Activated CD8-positive, alpha-beta T cell treated with anti-CD3 and anti-CD28 coated beads, Interleukin-2, amount 10 ng/mL, durations not matched to agents 7 days and 5 days (primary cell): ENCODE data around the gene SYNE1. TPM values are rescaled to one million over a fixed set of nuclear protein-coding genes. Genes with fewer than 3 reads are reported as not detected.
"Not testable (repeated sequence)": the region's sequence is repeated elsewhere in the genome, so short reads cannot be mapped to it uniquely, and the experiment has no call there.

Experiments used
- ATAC-seq: fragments of 150-1000 bp; cut with Tn5 transposase; one replicate; pipeline ENCODE4 v1.10.0; 2021; ENCODE audit warnings: moderate library complexity
- CTCF ChIA-PET: fragments of 350-600 bp; sonication (Branson Sonifier 250); formaldehyde crosslinking; loops from one replicate; lab custom pipeline; 2021; ENCODE audit warnings: antibody characterized with exemption; lab: Charles Lee
- POLR2A ChIA-PET: fragments of 350-600 bp; sonication (Branson Sonifier 250); formaldehyde crosslinking; loops from one replicate; lab custom pipeline; 2021; ENCODE audit warnings: antibody characterized with exemption; lab: Charles Lee
- DNase-seq: peaks from one replicate; pipeline ENCODE4 v3.0.0-alpha.2; 2020
- H3K27ac Mint-ChIP-seq: one replicate; pipeline ENCODE4 v1.8.0; 2021; ENCODE audit warnings: mild to moderate bottlenecking, mixed read lengths
- H3K27me3 Mint-ChIP-seq: one replicate; pipeline ENCODE4 v1.8.0; 2021; ENCODE audit warnings: low read depth, mixed read lengths
- H3K36me3 Mint-ChIP-seq: one replicate; pipeline ENCODE4 v1.8.0; 2021; ENCODE audit warnings: low read depth, mixed read lengths
- H3K4me1 Mint-ChIP-seq: one replicate; pipeline ENCODE4 v1.8.0; 2021; ENCODE audit warnings: low read depth, mixed read lengths
- H3K4me3 Mint-ChIP-seq: one replicate; pipeline ENCODE4 v1.8.0; 2021; ENCODE audit warnings: mild to moderate bottlenecking, mixed read lengths
- H3K9me3 Mint-ChIP-seq: one replicate; pipeline ENCODE4 v1.8.0; 2022; ENCODE audit warnings: mixed read lengths; ENCODE audit not compliant: insufficient read depth
- total RNA-seq, 2 experiments: library from RNA; stranded (reverse); gene quantifications; one replicate each; pipeline ENCODE4 v1.2.3, GENCODE V29; 2021

Gene SYNE1
- total RNA-seq, 2 experiments from 2014 or later = 57.0 to 63.8 TPM

- ATAC-seq (peak; percentile 73), DNase-seq (peak; percentile 49)
- no peak overlapping the region for H3K27ac Mint-ChIP-seq
- no peaks in the 10 kb centered on the region for H3K27me3 Mint-ChIP-seq
- no peaks in the 10 kb centered on the region for H3K4me1 Mint-ChIP-seq
- no peaks in the 10 kb centered on the region for H3K36me3 Mint-ChIP-seq
- ChIA-PET CTCF (interaction anchor here (0.8 to 2.6 kb wide), 6 partner anchors 15 to 229 kb away, joined by 3 to 13 read pairs (median 4); no protein-coding TSS in a partner anchor), POLR2A (no interaction called here)
- H3K9me3 Mint-ChIP-seq = no peaks in the 10 kb centered on the region
- H3K4me3 Mint-ChIP-seq = no peak overlapping the region
Observed at GRCh38 chr6:152552616-152553209, 84.4 kb downstream of the SYNE1 start.

- Mint-ChIP-seq H3K9me3 (no peaks in the 10 kb centered on the region), H3K4me1 (no peaks in the 10 kb centered on the region), H3K27ac (no peak overlapping the region), H3K27me3 (no peaks in the 10 kb centered on the region), H3K4me3 (no peak overlapping the region), H3K36me3 (no peaks in the 10 kb centered on the region)
- no peak for ATAC-seq
- no peak for DNase-seq
- CTCF ChIA-PET = no interaction called here
- POLR2A ChIA-PET = no interaction called here
Observed at GRCh38 chr6:152543519-152543918, 93.6 kb downstream of the SYNE1 start.

GRCh38 chr6:152540381-152540780, 96.8 kb downstream of the SYNE1 start:
- ATAC-seq = no peak
- CTCF ChIA-PET = no interaction called here
- H3K4me3 Mint-ChIP-seq = no peak overlapping the region

GRCh38 chr6:152534541-152534940, 102.6 kb downstream of the SYNE1 start:
- Mint-ChIP-seq H3K4me1 (no peaks in the 10 kb centered on the region), H3K4me3 (no peak overlapping the region), H3K9me3 (no peaks in the 10 kb centered on the region), H3K36me3 (no peaks in the 10 kb centered on the region), H3K27ac (no peak overlapping the region), H3K27me3 (no peaks in the 10 kb centered on the region)
- ChIA-PET POLR2A (no interaction called here), CTCF (no interaction called here)
- ATAC-seq (no peak), DNase-seq (no peak)

More at GRCh38 chr6:152540381-152540780, 96.8 kb downstream of the SYNE1 start:
- Mint-ChIP-seq H3K27me3 (no peaks in the 10 kb centered on the region), H3K27ac (no peak overlapping the region), H3K4me1 (no peaks in the 10 kb centered on the region), H3K9me3 (no peaks in the 10 kb centered on the region), H3K36me3 (no peaks in the 10 kb centered on the region)
- POLR2A ChIA-PET = no interaction called here
- no peak for DNase-seq

GRCh38 chr6:152532556-152533422, 104.4 kb downstream of the SYNE1 start:
- no peaks in the 10 kb centered on the region for H3K36me3 Mint-ChIP-seq
- POLR2A ChIA-PET = no interaction called here
- CTCF ChIA-PET = no interaction called here

GRCh38 chr6:152531659-152532058, 105.5 kb downstream of the SYNE1 start:
- POLR2A ChIA-PET = no interaction called here
- ATAC-seq (no peak), DNase-seq (no peak)
- CTCF ChIA-PET = no interaction called here
- Mint-ChIP-seq H3K4me3 (no peak overlapping the region), H3K36me3 (no peaks in the 10 kb centered on the region), H3K4me1 (no peaks in the 10 kb centered on the region), H3K27me3 (no peaks in the 10 kb centered on the region), H3K9me3 (no peaks in the 10 kb centered on the region), H3K27ac (no peak overlapping the region)

More at GRCh38 chr6:152532556-152533422, 104.4 kb downstream of the SYNE1 start:
- H3K4me3 Mint-ChIP-seq = no peak overlapping the region
- H3K27ac Mint-ChIP-seq = no peak overlapping the region
- DNase-seq (no peak), ATAC-seq (no peak)
- no peaks in the 10 kb centered on the region for H3K4me1 Mint-ChIP-seq
- no peaks in the 10 kb centered on the region for H3K9me3 Mint-ChIP-seq
- H3K27me3 Mint-ChIP-seq = no peaks in the 10 kb centered on the region

GRCh38 chr6:152529369-152529768, 107.8 kb downstream of the SYNE1 start:
- H3K36me3 Mint-ChIP-seq = no peaks in the 10 kb centered on the region
- ATAC-seq (no peak), DNase-seq (no peak)
- no peaks in the 10 kb centered on the region for H3K9me3 Mint-ChIP-seq
- H3K4me1 Mint-ChIP-seq = no peaks in the 10 kb centered on the region
- no peak overlapping the region for H3K27ac Mint-ChIP-seq
- no peak overlapping the region for H3K4me3 Mint-ChIP-seq
- CTCF ChIA-PET = no interaction called here
- H3K27me3 Mint-ChIP-seq = no peaks in the 10 kb centered on the region
- POLR2A ChIA-PET = no interaction called here

GRCh38 chr6:152514120-152514519, 123.0 kb downstream of the SYNE1 start:
- H3K9me3 Mint-ChIP-seq, H3K27me3 Mint-ChIP-seq, H3K4me3 Mint-ChIP-seq, DNase-seq, H3K36me3 Mint-ChIP-seq, ATAC-seq, H3K4me1 Mint-ChIP-seq, H3K27ac Mint-ChIP-seq, CTCF ChIA-PET, POLR2A ChIA-PET: not testable (repeated sequence)

- Mint-ChIP-seq H3K9me3 (no peaks in the 10 kb centered on the region), H3K27me3 (no peaks in the 10 kb centered on the region), H3K36me3 (no peaks in the 10 kb centered on the region), H3K4me1 (no peaks in the 10 kb centered on the region), H3K27ac (no peak overlapping the region), H3K4me3 (no peak overlapping the region)
- CTCF ChIA-PET = no interaction called here
- POLR2A ChIA-PET = no interaction called here
- DNase-seq (no peak), ATAC-seq (no peak)
Observed at GRCh38 chr6:152509916-152510315, 127.2 kb downstream of the SYNE1 start.

- Mint-ChIP-seq H3K27ac (no peak overlapping the region), H3K9me3 (no peaks in the 10 kb centered on the region), H3K4me1 (no peaks in the 10 kb centered on the region), H3K4me3 (no peak overlapping the region), H3K36me3 (no peaks in the 10 kb centered on the region), H3K27me3 (no peaks in the 10 kb centered on the region)
- no peak for ATAC-seq
- ChIA-PET POLR2A (no interaction called here), CTCF (no interaction called here)
- DNase-seq = no peak
Observed at GRCh38 chr6:152508477-152508876, 128.7 kb downstream of the SYNE1 start.

- Mint-ChIP-seq H3K27me3 (no peaks in the 10 kb centered on the region), H3K4me1 (no peaks in the 10 kb centered on the region), H3K4me3 (no peak overlapping the region), H3K9me3 (no peaks in the 10 kb centered on the region), H3K27ac (no peak overlapping the region), H3K36me3 (no peaks in the 10 kb centered on the region)
- DNase-seq (no peak), ATAC-seq (no peak)
- ChIA-PET CTCF (no interaction called here), POLR2A (no interaction called here)
Observed at GRCh38 chr6:152503546-152503945, 133.6 kb downstream of the SYNE1 start.

- Mint-ChIP-seq H3K9me3 (no peaks in the 10 kb centered on the region), H3K4me3 (no peak overlapping the region), H3K4me1 (no peaks in the 10 kb centered on the region), H3K36me3 (no peaks in the 10 kb centered on the region), H3K27ac (no peak overlapping the region), H3K27me3 (no peaks in the 10 kb centered on the region)
- DNase-seq (no peak), ATAC-seq (no peak)
- CTCF ChIA-PET = no interaction called here
- POLR2A ChIA-PET = no interaction called here
Observed at GRCh38 chr6:152502421-152503188, 134.6 kb downstream of the SYNE1 start.
